ENCODE measurements around the gene BRD4. TPM values are rescaled to one million over a fixed set of nuclear protein-coding genes. Genes with fewer than 3 reads are reported as not detected.

Gene BRD4
- 10 to 100 TPM; 31.4 to 78.9 (median 61.8) TPM for total RNA-seq
- polyA plus RNA-seq, result 10 to 100 TPM; 31.1 to 76.9 TPM
- long read RNA-seq, donor 1, partial matches to known transcripts, result 31 of 51 reads
- long read RNA-seq, donor 1, other reads (novel, unspliced or antisense), result 16 of 51 reads
- long read RNA-seq, donor 2, partial matches to known transcripts, result 9 of 19 reads
- long read RNA-seq, donor 2, other reads (novel, unspliced or antisense), result 10 of 19 reads
- long read RNA-seq, donor 3, partial matches to known transcripts, result 77 of 83 reads
- long read RNA-seq, donor 3, other reads (novel, unspliced or antisense), result 4 of 83 reads

- Histone ChIP-seq H3K27me3 (no peaks in the 10 kb centered on the region), H3K27ac (peak within 1 kb of the TSS; percentile 84 to 97 (median 92)), H3K4me1 (peaks cover 6 to 67% (median 54%) of the 10 kb centered on the region in 12 donors), H3K36me3 (peaks cover 0 to 3% (median 0%) of the 10 kb centered on the region in 9 donors), H3K9me3 (no peaks in the 10 kb centered on the region), H3K4me3 (peak within 1 kb of the TSS; percentile 73 to 99 (median 96))
- 2 to 5% (median 3%) methylated on average over 32 to 81 of the region's 81 CpGs for WGBS, 4 donors
- ATAC-seq, result peak; percentile 22 to 84 (median 80)
- intact Hi-C loops (cut with DNase I), result loop anchor here in 8 of 10 donors (5.0 to 10.0 kb wide), 7 partner anchors 35 to 120 kb away; partner anchors contain the start of gene AKAP8 (in 3 of the 8)
- DNase-seq, result peak; percentile 74 to 88 (median 84)
- TF ChIP-seq CTCF (IDR thresholded peaks at IDR 0.05), result no peak
- TF ChIP-seq POLR2A (IDR thresholded peaks at IDR 0.05), result no peak
Observed at GRCh38 chr19:15332311-15332996, at the start of gene BRD4. TSS of gene BRD4 (minus strand) at chr19:15332539. CDS start at chr19:15273099, 59,440 bp downstream.

GRCh38 chr19:15381864-15382263 lies 49.5 kb upstream of the BRD4 start:
- WGBS, 4 donors, result 91 to 93% (median 92%) methylated on average over 6 of the region's 6 CpGs
- intact Hi-C loops (cut with DNase I), result loop anchor here in 5 of 10 donors (5.0 to 10.0 kb wide), 2 partner anchors 35 to 173 kb away; partner anchors contain the start of gene AKAP8L (in 4 of the 5)
- Histone ChIP-seq H3K36me3 (peaks cover 0 to 30% (median 11%) of the 10 kb centered on the region in 9 donors), H3K4me3 (no peak overlapping the region), H3K27me3 (no peaks in the 10 kb centered on the region), H3K9me3 (no peaks in the 10 kb centered on the region), H3K27ac (no peak overlapping the region), H3K4me1 (peaks cover 5 to 26% (median 21%) of the 10 kb centered on the region in 12 donors)
- TF ChIP-seq POLR2A (IDR thresholded peaks at IDR 0.05) (no peak), CTCF (IDR thresholded peaks at IDR 0.05) (no peak)
- ATAC-seq (no peak), DNase-seq (no peak)

- DNase-seq (no peak), ATAC-seq (no peak)
- Histone ChIP-seq H3K4me3 (no peak overlapping the region), H3K9me3 (no peaks in the 10 kb centered on the region), H3K27me3 (no peaks in the 10 kb centered on the region), H3K27ac (no peak overlapping the region), H3K4me1 (peaks cover 5 to 31% (median 25%) of the 10 kb centered on the region in 12 donors), H3K36me3 (peaks cover 0 to 25% (median 11%) of the 10 kb centered on the region in 9 donors)
- no peak for TF ChIP-seq POLR2A (IDR thresholded peaks at IDR 0.05)
- no peak for TF ChIP-seq CTCF (IDR thresholded peaks at IDR 0.05)
- intact Hi-C loops (cut with DNase I), result loop anchor here in 5 of 10 donors (5.0 to 10.0 kb wide), 2 partner anchors 36 to 173 kb away; partner anchors contain the start of gene AKAP8L (in 4 of the 5)
- WGBS, 4 donors, result 78 to 91% (median 85%) methylated on average over 2 of the region's 2 CpGs
Observed at GRCh38 chr19:15381429-15381828, 49.1 kb upstream of the BRD4 start.
